HEK293T (cell line): ENCODE measurements around the gene SHISA6.

Experiments used
- CTCF ChIA-PET: fragments of 350-600 bp; formaldehyde crosslinking; extraction: SDS; loops from one replicate; lab custom pipeline; 2021; ENCODE audit warnings: antibody characterized with exemption, inconsistent platforms; lab: Yijun Ruan, JAX
- POLR2A ChIA-PET: fragments of 350-600 bp; formaldehyde crosslinking; extraction: SDS; loops from one replicate; lab custom pipeline; 2020; ENCODE audit warnings: antibody characterized with exemption, inconsistent platforms; lab: Yijun Ruan, JAX
- DNase-seq: peaks from one replicate; pipeline ENCODE4 v3.0.0; 2012; ENCODE audit warnings: mixed read lengths; ENCODE audit errors: extremely low spot score
- ARNT ChIP-seq: fragments of 450-650 bp; IDR thresholded peaks from 2 replicates; pipeline ENCODE4 v1.6.1; 2017; ENCODE audit warnings: mild to moderate bottlenecking
- BHLHE40 ChIP-seq: fragments of 450-650 bp; IDR thresholded peaks from 2 replicates; pipeline ENCODE4 v1.6.1; 2016; ENCODE audit warnings: mild to moderate bottlenecking, moderate library complexity, borderline replicate concordance
- CTBP1 ChIP-seq: fragments of 450-650 bp; IDR thresholded peaks from 2 replicates; pipeline ENCODE4 v1.6.1; 2016; ENCODE audit warnings: borderline replicate concordance
- ELF4 ChIP-seq: fragments of 450-650 bp; IDR thresholded peaks from 2 replicates; pipeline ENCODE4 v1.6.1; 2017; ENCODE audit warnings: antibody characterized with exemption
- FOXA1 ChIP-seq: fragments of 450-650 bp; IDR thresholded peaks from 2 replicates; pipeline ENCODE4 v1.6.1; 2016; ENCODE audit warnings: mild to moderate bottlenecking
- FOXK2 ChIP-seq: fragments of 450-650 bp; IDR thresholded peaks from 2 replicates; pipeline ENCODE4 v1.6.1; 2016; ENCODE audit warnings: mild to moderate bottlenecking
- FOXM1 ChIP-seq: fragments of 450-650 bp; IDR thresholded peaks from 2 replicates; pipeline ENCODE4 v1.6.1; 2017; ENCODE audit warnings: mild to moderate bottlenecking, borderline replicate concordance
- HDGF ChIP-seq: fragments of 450-650 bp; IDR thresholded peaks from 2 replicates; pipeline ENCODE4 v1.6.1; 2017; ENCODE audit warnings: antibody characterized with exemption, borderline replicate concordance
- L3MBTL2 ChIP-seq: fragments of 450-650 bp; conservative IDR thresholded peaks from 2 replicates; pipeline ENCODE4 v1.6.1; 2016; ENCODE audit warnings: mild to moderate bottlenecking
- LEF1 ChIP-seq: fragments of 450-650 bp; IDR thresholded peaks from 2 replicates; pipeline ENCODE4 v1.6.1; 2017; ENCODE audit warnings: mild to moderate bottlenecking, borderline replicate concordance
- NFRKB ChIP-seq: fragments of 450-650 bp; IDR thresholded peaks from 2 replicates; pipeline ENCODE4 v1.6.1; 2016; ENCODE audit warnings: mild to moderate bottlenecking, moderate library complexity
- SP1 ChIP-seq: fragments of 450-650 bp; IDR thresholded peaks from 2 replicates; pipeline ENCODE4 v1.6.1; 2017
- SUZ12 ChIP-seq: fragments of 450-650 bp; IDR thresholded peaks from 2 replicates; pipeline ENCODE4 v1.6.1; 2016; ENCODE audit warnings: mild to moderate bottlenecking
- TARDBP ChIP-seq: fragments of 450-650 bp; IDR thresholded peaks from 2 replicates; pipeline ENCODE4 v1.6.1; 2016
- ZNF384 ChIP-seq: fragments of 450-650 bp; IDR thresholded peaks from 2 replicates; pipeline ENCODE4 v1.6.1; 2016
- TF ChIP-seq, protein P1 (sequence below): fragments of 450-650 bp; IDR thresholded peaks from 2 replicates; pipeline ENCODE4 v1.6.1; 2016

Gene SHISA6

DNA sequence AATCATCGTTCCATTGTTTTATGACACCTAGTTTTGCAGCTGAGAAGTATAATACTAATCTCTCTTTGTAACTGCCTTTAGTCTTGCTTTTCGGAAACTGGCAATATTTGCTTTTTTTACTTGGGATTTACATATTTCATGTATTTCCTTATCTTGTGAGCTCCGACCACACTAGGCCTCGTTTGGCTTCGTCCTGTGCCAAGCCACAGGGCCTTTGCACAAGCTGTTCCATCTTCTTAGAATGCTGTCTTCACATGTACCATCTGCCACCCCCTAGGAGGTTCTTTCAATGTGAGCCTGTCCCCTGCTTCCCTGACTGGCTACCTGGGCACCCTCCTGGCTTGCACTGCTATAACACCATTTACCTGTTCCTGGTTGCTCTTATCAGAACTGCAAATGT lies 77.2 kb downstream of the SHISA6 start:
- ChIA-PET CTCF (no interaction called here), POLR2A (no interaction called here)
- DNase-seq, result no peak
- TF ChIP-seq FOXA1 (no peak), NFRKB (no peak), SUZ12 (no peak), FOXM1 (no peak), L3MBTL2 (no peak), FOXK2 (no peak), ARNT (no peak)
- TF ChIP-seq, protein P1, sequence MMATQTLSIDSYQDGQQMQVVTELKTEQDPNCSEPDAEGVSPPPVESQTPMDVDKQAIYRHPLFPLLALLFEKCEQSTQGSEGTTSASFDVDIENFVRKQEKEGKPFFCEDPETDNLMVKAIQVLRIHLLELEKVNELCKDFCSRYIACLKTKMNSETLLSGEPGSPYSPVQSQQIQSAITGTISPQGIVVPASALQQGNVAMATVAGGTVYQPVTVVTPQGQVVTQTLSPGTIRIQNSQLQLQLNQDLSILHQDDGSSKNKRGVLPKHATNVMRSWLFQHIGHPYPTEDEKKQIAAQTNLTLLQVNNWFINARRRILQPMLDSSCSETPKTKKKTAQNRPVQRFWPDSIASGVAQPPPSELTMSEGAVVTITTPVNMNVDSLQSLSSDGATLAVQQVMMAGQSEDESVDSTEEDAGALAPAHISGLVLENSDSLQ, result no peak

DNA sequence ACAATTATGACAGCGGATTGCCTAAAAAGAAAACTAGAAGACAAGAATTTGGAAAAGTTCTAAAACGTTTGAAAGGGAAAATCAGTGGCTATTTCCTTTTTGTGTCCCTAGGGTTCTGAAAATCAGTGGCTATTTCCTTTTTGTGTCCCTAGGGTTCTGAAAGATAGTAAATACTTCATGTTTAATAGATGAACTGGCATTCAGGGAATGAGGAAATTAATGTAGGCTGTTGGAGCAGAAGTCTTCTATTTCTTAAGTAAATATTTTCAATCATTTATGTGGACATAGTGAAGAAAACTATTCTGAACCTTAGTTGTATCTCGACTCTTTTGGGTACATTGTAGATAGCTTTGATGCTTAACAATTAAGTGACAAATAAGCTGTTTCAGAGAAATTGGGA lies 78.9 kb downstream of the SHISA6 start:
- no peak for DNase-seq
- TF ChIP-seq NFRKB, result no peak
- POLR2A ChIA-PET, result no interaction called here
- CTCF ChIA-PET, result no interaction called here

DNA sequence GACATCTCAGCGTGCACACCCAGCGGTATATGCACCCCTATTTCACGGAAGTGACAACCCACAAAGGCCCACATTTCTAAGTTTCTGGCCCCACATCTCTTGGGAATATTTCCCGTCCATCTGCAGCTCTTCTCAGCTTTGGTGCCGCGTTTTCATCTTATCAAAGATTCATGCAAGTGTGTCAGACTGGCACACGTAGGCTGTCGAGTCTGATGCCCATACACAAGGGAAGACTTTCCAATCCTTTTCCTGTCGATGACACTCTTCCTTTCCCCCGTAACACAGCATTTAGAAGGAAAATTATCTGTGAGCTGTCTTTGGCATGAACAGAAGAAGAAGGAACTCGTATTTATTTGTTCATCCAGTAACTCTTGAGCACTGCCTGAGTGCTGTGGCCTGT lies 83.0 kb downstream of the SHISA6 start:
- DNase-seq, result no peak
- POLR2A ChIA-PET, result no interaction called here
- CTCF ChIA-PET, result no interaction called here
- TF ChIP-seq HDGF (no peak), FOXA1 (no peak), ARNT (no peak), NFRKB (no peak), ZNF384 (no peak), BHLHE40 (no peak), TARDBP (no peak)
- TF ChIP-seq, protein P1, result no peak

DNA sequence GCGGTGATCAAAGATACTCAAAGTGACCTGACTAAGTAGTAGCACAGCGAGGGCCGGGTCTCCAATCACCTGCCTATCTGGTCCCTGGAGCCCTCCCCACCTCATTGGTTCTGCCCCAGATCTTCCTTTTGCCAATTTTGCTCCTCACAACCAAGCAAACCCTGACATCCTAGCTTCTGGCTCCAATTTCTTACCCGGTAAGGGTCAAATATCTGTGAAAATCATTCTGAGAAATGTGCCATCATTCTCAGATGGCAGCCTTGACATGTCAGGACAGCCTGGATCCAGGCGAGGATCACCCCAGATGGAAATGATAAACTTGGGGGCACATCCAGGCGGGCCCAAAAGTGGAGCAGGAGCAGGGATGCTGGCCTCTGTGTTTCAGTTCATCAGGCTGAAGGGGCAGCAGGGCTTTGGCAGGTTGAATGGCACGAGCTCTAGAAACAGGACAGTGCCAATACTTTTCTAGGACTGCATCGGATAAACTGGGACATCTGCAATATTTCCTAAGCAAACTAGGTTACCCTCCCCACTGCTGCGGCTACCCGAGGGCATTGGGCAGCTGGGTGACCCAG lies 83.9 kb downstream of the SHISA6 start:
- POLR2A ChIA-PET, result no interaction called here
- CTCF ChIA-PET, result no interaction called here
- no peak for TF ChIP-seq SUZ12
- TF ChIP-seq FOXA1, result no peak
- no peak for TF ChIP-seq TARDBP
- no peak for TF ChIP-seq NFRKB
- TF ChIP-seq SP1, result no peak
- no peak for TF ChIP-seq ZNF384
- TF ChIP-seq ARNT, result no peak
- TF ChIP-seq, protein P1, result no peak
- no peak for TF ChIP-seq FOXK2
- TF ChIP-seq CTBP1, result no peak
- no peak for TF ChIP-seq LEF1
- no peak for TF ChIP-seq HDGF
- no peak for TF ChIP-seq BHLHE40
- TF ChIP-seq ELF4, result no peak
- no peak for TF ChIP-seq FOXM1
- TF ChIP-seq L3MBTL2, result no peak
- no peak for DNase-seq

DNA sequence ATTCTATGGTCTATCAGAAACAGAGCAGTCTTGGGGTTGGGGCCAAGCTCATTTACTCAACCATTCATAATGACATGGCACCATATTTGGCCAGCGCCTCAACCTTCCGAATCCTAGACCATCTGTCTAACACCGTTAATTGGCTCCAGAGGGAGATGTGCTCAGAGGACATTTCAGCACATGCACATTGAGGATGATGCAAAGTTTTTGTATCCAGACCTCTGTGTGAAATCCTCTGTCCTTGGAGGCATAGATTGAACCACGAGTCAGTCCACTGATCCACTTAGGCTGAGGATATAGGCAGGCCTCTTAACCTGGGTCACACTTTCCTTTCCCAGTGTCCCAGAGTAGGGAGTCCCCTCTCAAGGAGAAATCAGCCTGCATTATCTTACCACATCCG lies 85.5 kb downstream of the SHISA6 start:
- no peak for DNase-seq
- no peak for TF ChIP-seq FOXK2
- TF ChIP-seq SUZ12, result no peak
- TF ChIP-seq L3MBTL2, result no peak
- TF ChIP-seq ARNT, result no peak
- no peak for TF ChIP-seq TARDBP
- TF ChIP-seq ZNF384, result no peak
- no peak for TF ChIP-seq FOXA1
- no peak for TF ChIP-seq LEF1
- TF ChIP-seq FOXM1, result no peak
- no peak for TF ChIP-seq HDGF
- no peak for TF ChIP-seq SP1
- no peak for TF ChIP-seq CTBP1
- TF ChIP-seq ELF4, result no peak
- no peak for TF ChIP-seq NFRKB
- no peak for TF ChIP-seq BHLHE40
- TF ChIP-seq, protein P1, result no peak
- POLR2A ChIA-PET, result no interaction called here
- CTCF ChIA-PET, result no interaction called here

DNA sequence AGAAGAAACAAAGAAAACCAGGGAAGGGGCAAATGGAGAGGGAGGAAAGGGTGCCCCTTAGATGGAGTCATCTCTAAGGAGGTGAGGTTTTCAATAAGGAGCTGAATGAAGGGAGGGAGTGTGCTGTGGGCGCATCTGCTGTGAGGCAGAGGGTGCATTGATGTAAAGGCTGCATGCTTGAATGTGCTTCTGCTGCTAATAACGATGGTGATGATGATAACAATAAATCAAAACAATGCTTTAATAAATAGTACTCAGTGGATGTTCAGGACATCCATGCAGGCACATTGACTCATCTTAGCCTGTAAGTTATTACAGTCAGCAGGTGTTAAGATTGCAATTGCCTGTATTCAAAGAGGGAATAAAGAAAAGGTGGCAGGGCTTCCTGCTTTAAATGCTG lies 87.8 kb downstream of the SHISA6 start:
- ChIA-PET CTCF (no interaction called here), POLR2A (no interaction called here)
- no peak for DNase-seq
- TF ChIP-seq, protein P1, result no peak
- TF ChIP-seq FOXM1, result no peak
- TF ChIP-seq ELF4, result no peak
- no peak for TF ChIP-seq SUZ12
